Neural crest cell (in vitro differentiated cells): ENCODE results near the gene ZBTB8OS. TPM values are rescaled to one million over a fixed set of nuclear protein-coding genes. Genes with fewer than 3 reads are reported as not detected.

ENCODE experiments used
- DNase-seq: peaks from one replicate; pipeline ENCODE4 v3.0.0; 2021; ENCODE audit warnings: low read depth, mixed read lengths, low spot score
- H3K27ac Mint-ChIP-seq: one replicate; pipeline ENCODE4 v1.8.0; 2021; ENCODE audit warnings: mild to moderate bottlenecking, mixed read lengths; ENCODE audit not compliant: unreplicated experiment
- H3K27me3 Mint-ChIP-seq: 2 replicates; pipeline ENCODE4 v1.8.0; 2021; ENCODE audit warnings: low read depth, mild to moderate bottlenecking, mixed read lengths
- H3K36me3 Mint-ChIP-seq: 2 replicates; pipeline ENCODE4 v1.8.0; 2021; ENCODE audit warnings: low read depth, mild to moderate bottlenecking, mixed read lengths
- H3K4me1 Mint-ChIP-seq: 2 replicates; pipeline ENCODE4 v1.8.0; 2021; ENCODE audit warnings: mixed read lengths
- H3K4me3 Mint-ChIP-seq: one replicate; pipeline ENCODE4 v1.8.0; 2021; ENCODE audit warnings: mild to moderate bottlenecking, mixed read lengths
- H3K9me3 Mint-ChIP-seq: 2 replicates; pipeline ENCODE4 v1.8.0; 2021; ENCODE audit warnings: mixed read lengths
- CTCF ChIP-seq: fragments of 200-600 bp; sonication (generic); conservative IDR thresholded peaks from 2 replicates; pipeline ENCODE4 v1.5.0; 2021; ENCODE audit warnings: antibody characterized with exemption, mild to moderate bottlenecking
- total RNA-seq: library from RNA; stranded (reverse); gene quantifications from 2 replicates; pipeline ENCODE4 v1.2.1, GENCODE V29; 2021

Gene ZBTB8OS
- total RNA-seq, 1 donor from 2014 or later = 49.1 TPM

- DNase-seq = no peak
- H3K4me3 Mint-ChIP-seq = no peak overlapping the region
- no peaks in the 10 kb centered on the region for H3K27me3 Mint-ChIP-seq
- no peak for TF ChIP-seq CTCF
- H3K9me3 Mint-ChIP-seq = no peaks in the 10 kb centered on the region
- no peaks in the 10 kb centered on the region for H3K4me1 Mint-ChIP-seq
- H3K36me3 Mint-ChIP-seq = peaks cover 2% of the 10 kb centered on the region
- no peak overlapping the region for H3K27ac Mint-ChIP-seq
Observed at GRCh38 chr1:32600034-32600433, 50.3 kb downstream of the ZBTB8OS start.

GRCh38 chr1:32592943-32593342 is 57.4 kb downstream of the ZBTB8OS start:
- TF ChIP-seq CTCF = no peak
- Mint-ChIP-seq H3K27me3 (no peaks in the 10 kb centered on the region), H3K4me3 (no peak overlapping the region), H3K36me3 (peaks cover 14% of the 10 kb centered on the region), H3K9me3 (no peaks in the 10 kb centered on the region), H3K4me1 (no peaks in the 10 kb centered on the region), H3K27ac (no peak overlapping the region)
- DNase-seq = no peak

GRCh38 chr1:32580348-32581017 is 69.9 kb downstream of the ZBTB8OS start:
- H3K27me3 Mint-ChIP-seq = no peaks in the 10 kb centered on the region

More at GRCh38 chr1:32580348-32581017, 69.9 kb downstream of the ZBTB8OS start:
- DNase-seq = no peak
- H3K36me3 Mint-ChIP-seq = no peaks in the 10 kb centered on the region
- TF ChIP-seq CTCF = no peak
- H3K4me1 Mint-ChIP-seq = no peaks in the 10 kb centered on the region
- H3K9me3 Mint-ChIP-seq = no peaks in the 10 kb centered on the region
- H3K27ac Mint-ChIP-seq = no peak overlapping the region
- H3K4me3 Mint-ChIP-seq = no peak overlapping the region

Other genes starting within 250 kb of the ZBTB8OS start
- gene ZBTB8B, start 185.5 kb downstream of the ZBTB8OS start, total RNA-seq = 3.1 and 3.3 TPM in 2 replicates
- 9.8 and 10.1 TPM in 2 replicates for gene ZBTB8A, start 111.1 kb downstream of the ZBTB8OS start, total RNA-seq
- gene RBBP4, start 658 bp upstream of the ZBTB8OS start, total RNA-seq = 492 and 494 TPM in 2 replicates
- 0.12 TPM in 1 of 2 replicates, not detected in the other for gene SYNC, start 52.2 kb upstream of the ZBTB8OS start, total RNA-seq
- gene YARS1, start 166.8 kb upstream of the ZBTB8OS start, total RNA-seq = 140 and 145 TPM in 2 replicates
- gene S100PBP, start 167.1 kb upstream of the ZBTB8OS start, total RNA-seq = 55.0 and 55.7 TPM in 2 replicates
- 26.8 and 28.7 TPM in 2 replicates for gene FNDC5, start 220.4 kb upstream of the ZBTB8OS start, total RNA-seq
- 0.86 and 1.2 TPM in 2 replicates for gene HPCA, start 235.9 kb upstream of the ZBTB8OS start, total RNA-seq